Measurements from ENCODE around the gene FAM162A.
"Not testable (repeated sequence)": the region's sequence is repeated elsewhere in the genome, so short reads cannot be mapped to it uniquely, and the experiment has no call there.

FAM162A gene

DNA sequence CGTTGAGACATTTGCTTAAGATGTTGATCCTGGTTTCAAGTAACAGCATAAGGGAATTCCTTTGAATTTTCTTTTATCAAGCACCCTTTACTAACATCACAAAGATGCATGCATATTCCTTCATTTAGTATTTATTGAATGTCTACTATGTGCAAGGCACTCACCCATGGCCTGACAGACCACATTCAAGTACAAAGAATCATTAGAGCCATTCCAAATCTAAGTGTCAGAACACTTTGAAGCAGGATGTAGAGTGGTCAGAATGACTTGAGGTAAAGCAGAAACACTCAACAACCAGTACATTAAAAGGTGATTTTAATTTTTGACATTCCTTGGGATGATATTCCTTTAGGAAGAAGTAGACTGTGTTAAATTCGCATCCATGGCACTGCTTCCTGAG, 37.9 kb downstream of the FAM162A start:
- no peak for DNase-seq

DNA sequence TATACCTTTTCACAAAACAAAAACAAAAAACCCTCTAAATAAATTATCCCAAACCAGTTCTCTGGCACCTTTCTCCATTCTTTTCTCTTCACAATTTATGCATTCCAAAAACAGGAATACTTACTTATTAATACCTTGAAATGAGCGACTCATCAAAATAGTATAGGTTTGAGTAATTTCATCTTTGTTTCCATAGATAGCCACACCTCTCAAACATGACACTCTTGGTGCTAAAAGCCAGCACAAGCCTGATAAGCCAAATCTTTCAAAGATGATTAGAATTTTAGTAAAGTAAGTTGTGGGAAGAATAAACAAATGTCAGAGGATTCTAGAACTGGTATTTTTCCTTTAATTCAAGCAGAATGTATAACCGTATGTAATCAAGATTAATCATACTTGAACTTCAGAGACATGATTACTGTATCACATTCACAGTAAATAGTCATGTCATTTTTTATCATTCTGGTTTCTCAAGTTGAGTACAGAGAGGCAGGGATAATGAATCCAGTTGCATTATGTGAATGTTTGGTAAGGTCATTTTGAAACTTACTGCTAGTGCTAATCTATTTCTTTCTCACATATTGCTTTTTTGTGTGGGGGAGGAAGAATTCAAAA, 44.0 kb downstream of the FAM162A start:
- DNase-seq = no peak

DNA sequence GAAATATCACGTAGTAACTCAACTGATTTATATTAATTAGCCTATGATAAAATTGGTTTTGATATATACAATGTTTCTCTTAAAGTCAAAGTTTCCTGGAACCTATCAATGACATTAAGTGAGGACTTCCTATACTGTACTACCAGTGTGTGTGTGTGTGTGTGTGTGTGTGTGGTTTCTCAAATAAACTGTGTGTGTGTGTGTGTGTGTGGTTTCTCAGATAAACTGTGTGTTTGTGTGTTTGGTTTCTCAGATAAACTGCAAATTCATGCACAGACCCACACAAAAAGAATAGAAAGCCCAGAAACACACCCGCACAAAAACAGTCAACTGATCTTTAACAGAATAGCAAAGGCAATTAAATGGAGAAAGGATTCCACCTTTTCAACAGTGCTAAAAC, 46.4 kb downstream of the FAM162A start:
- DNase-seq = no peak

DNA sequence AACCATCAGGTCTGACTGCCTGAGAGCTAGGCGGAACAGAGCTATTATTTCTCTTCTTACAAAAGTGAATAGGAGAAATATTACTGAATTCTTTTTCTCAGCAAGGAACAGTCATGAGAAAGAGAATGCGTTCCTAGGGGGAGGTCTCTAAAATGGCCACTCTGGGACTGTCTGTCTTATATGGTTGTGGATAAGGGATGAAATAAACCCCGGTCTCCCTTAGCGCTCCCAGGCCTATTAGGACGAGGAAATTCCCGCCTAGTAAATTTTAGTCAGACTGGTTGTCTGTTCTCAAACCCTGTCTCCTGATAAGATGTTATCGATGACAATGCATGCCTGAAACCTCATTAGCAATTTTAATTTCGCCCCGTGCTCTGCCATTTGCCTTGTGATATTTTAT, 52.0 kb downstream of the FAM162A start:
- DNase-seq = no peak

DNA sequence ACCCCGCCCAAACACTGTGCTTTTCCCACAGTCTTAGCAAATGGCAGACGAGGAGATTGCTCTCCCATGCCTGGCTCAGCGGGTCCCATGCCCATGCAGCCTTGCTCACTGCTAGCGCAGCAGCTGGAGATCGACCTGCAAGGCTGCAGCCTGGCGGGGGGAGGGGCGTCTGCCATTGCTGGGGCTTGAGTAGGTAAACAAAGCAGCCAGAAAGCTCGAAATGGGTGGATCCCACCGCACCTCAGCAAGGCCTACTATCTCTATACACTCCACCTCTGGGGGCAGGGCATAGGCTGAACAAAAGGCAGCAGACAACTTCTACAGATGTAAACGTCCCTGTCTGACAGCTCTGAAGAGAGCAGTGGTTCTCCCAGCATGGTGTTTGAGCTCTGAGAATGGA, 59.1 kb downstream of the FAM162A start:
- no peak for DNase-seq

DNA sequence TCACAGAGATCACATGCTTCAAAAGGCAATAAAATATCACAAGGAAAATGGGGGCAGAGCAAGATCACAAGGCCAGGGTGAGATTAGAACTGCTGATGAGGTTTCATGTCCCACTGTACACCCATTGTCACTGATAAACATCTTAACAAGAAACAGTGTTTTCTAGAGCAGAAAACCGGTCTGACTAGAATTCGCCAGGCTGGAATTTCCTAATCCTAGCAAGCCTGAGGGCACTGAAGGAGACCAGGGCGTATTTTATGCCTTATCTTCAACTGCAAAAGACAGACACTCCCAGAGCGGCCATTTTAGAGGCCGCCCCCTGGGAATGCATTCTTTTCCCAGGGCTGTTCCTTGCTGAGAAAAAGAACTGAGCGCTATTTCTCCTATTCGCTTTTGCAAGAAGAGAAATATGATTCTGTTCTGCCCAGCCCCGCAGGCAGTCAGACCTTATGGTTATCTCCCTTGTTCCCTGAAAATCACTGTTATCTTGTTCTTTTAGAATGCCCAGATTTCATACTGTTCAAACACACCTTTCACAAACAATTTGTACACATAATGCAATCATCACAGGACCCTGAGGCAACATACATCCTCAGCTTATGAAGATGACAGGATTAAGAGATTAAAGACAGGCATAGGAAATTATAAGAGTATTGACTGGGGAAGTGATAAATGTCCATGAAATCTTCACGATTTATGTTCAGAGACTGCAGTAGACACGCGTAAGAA, 59.9 kb downstream of the FAM162A start:
- not testable (repeated sequence) for DNase-seq

DNA sequence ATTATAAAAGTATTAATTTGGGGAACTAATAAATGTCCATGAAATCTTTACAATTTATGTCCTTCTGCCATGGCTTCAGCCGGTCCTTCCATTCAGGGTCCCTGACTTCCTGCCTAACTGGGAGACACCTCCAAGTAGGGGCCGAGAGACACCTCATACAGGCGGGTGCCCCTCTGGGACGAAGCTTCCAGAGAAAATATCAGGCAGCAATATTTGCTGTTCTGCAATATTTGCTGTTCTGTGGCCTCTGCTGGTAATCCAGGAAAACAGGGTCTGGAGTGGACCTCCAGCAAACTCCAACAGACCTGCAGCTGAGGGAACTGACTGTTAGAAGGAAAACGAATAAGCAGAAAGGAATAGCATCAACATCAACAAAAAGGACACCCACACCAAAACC, 60.5 kb downstream of the FAM162A start:
- DNase-seq = not testable (repeated sequence)

DNA sequence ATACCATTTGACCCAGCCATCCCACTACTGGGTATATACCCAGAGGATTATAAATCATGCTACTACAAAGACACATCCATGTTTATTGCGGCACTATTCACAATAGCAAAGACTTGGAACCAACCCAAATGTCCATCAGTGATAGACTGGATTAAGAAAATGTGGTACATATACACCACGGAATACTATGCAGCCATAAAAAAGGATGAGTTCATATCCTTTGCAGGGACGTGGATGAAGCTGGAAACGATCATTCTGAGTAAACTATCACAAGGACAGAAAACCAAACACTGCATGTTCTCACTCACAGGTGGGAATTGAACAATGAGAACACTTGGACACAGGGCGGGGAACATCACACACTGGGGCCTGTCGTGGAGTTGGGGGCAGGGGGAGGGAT, 64.2 kb downstream of the FAM162A start:
- not testable (repeated sequence) for DNase-seq

DNA sequence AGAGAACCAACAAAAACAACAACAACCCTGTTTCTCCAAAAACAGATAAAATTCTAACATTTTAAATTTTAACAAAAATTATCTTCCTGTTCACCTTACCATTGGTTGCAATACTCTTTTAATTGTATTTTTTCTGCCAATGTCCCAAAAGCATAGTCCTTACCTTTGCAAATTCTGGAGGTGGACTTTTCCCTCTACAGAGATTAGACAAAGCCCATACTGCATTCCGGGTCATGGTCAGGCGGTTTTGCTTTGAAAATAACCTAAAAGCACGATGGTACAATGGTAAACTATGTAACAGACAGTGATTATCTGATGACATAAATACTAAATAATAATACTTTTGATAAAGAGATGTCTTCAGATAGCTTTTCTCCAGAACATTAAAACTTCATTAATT, 67.4 kb downstream of the FAM162A start:
- DNase-seq = no peak

DNA sequence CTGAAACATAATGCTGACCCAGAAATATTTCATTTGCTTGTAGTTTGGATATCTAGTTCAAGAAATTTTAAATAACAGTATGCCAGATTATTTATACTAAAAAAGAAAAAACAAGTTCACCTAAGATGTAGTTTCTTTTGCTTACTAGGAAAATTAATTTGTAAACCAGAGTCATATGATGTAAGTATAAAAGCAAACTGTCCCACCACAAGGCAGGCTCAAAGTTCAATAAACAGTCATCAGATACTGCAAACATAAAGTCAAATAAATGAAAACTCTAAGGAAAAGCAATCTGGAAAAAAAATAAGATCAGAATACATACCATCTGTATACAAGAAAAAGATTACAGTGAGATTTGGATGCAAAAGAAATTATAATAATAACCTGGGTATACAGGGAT, 72.1 kb downstream of the FAM162A start:
- DNase-seq = no peak

DNA sequence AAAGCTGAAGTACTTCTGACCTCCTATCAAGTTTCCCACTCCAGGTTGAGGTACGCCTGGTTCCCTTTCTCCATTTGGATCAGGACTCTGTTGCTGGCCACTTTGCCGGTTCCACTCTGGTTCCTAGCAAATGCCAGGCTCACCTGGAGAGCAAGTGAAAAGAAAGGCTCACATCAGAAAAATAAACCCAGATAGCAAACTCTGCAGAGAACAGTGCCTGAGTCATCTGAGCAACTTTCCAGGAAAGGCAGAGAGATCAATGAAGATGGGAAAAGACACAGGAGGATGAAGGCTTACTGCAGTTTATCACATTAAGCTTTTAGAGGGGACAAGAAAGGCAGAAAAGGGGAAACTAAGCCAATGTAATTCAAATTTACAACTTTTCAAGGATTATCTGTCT, 73.7 kb downstream of the FAM162A start:
- no peak for DNase-seq

DNA sequence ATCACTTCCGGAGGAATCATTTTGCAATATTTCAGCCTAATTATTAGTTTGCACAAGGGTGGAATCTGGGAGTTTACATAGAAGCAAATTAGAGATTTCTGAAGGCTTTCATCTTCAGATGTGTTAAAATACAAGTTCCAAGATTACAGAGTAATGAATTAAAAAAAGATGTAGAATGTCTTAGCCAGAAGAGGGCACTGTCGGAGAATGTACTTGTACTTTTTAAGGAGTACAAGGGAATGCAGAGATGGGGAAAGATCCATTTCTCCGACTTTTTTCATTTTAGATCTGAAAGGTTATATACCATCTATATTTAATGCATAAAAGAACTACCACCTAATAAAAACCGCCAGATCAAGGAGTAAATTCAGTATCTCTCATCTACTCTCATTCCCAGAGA, 75.0 kb downstream of the FAM162A start:
- DNase-seq = no peak

DNA sequence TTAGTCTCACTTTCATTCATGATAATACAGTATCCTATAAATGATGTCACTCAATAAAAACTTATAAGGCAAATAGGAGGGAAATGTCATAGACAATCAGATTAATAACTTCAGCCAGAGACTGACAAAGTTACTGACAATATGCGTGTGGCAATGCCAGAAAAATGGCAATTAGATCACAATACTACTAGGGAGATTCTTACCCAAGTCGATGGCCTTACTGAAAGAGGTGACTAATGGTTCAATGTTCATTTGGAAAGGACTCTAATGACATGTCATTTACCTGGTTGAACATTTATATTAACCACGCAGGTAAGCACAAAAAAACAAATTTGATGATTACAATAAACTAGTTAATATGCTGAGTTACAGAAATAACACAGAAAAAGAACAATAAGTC, 77.8 kb downstream of the FAM162A start:
- DNase-seq = no peak

All from activated T-cell treated with anti-CD3 and anti-CD28 coated beads, Interleukin-2, amount 50 U/mL, for 1 hour (primary cell).